ENCODE data around the gene ARHGAP32. TPM values are rescaled to one million over a fixed set of nuclear protein-coding genes. Genes with fewer than 3 reads are reported as not detected.
"Not testable (repeated sequence)": the region's sequence is repeated elsewhere in the genome, so short reads cannot be mapped to it uniquely, and the experiment has no call there.

The ARHGAP32 gene
- total RNA-seq, 1 donor from 2014 or later: 41.4 TPM

GRCh38 chr11:128925250-128925600 is 266.9 kb downstream of the ARHGAP32 start:
- no peaks in the 10 kb centered on the region for H3K9me3 Mint-ChIP-seq
- no peak overlapping the region for H3K4me3 Mint-ChIP-seq
- DNase-seq (ENCODE audit: low spot score in 2 of 2, unreplicated experiment in 2 of 2): no peak
- no peaks in the 10 kb centered on the region for H3K36me3 Mint-ChIP-seq
- H3K27ac Mint-ChIP-seq: no peak overlapping the region
- TF ChIP-seq CTCF (IDR thresholded peaks at IDR 0.05; ENCODE audit: unreplicated experiment): no peak
- H3K4me1 Mint-ChIP-seq: peaks cover 24% of the 10 kb centered on the region
- H3K27me3 Mint-ChIP-seq (ENCODE audit: low read depth): peaks cover 2% of the 10 kb centered on the region

- no peak overlapping the region for H3K27ac Mint-ChIP-seq
- H3K27me3 Mint-ChIP-seq (ENCODE audit: low read depth): peaks cover 2% of the 10 kb centered on the region
- no peaks in the 10 kb centered on the region for H3K36me3 Mint-ChIP-seq
- no peak for DNase-seq (ENCODE audit: low spot score in 2 of 2, unreplicated experiment in 2 of 2)
- no peaks in the 10 kb centered on the region for H3K9me3 Mint-ChIP-seq
- H3K4me1 Mint-ChIP-seq: peaks cover 19% of the 10 kb centered on the region
- TF ChIP-seq CTCF (IDR thresholded peaks at IDR 0.05; ENCODE audit: unreplicated experiment): no peak
- no peak overlapping the region for H3K4me3 Mint-ChIP-seq
These were observed 267.4 kb downstream of the ARHGAP32 start for GRCh38 chr11:128924510-128925249.

GRCh38 chr11:128924104-128924503 is 268.0 kb downstream of the ARHGAP32 start:
- no peak for TF ChIP-seq CTCF (IDR thresholded peaks at IDR 0.05; ENCODE audit: unreplicated experiment)
- Mint-ChIP-seq H3K27me3 (ENCODE audit: low read depth) (peaks cover 2% of the 10 kb centered on the region), H3K27ac (no peak overlapping the region), H3K9me3 (no peaks in the 10 kb centered on the region), H3K4me1 (peaks cover 15% of the 10 kb centered on the region), H3K4me3 (no peak overlapping the region), H3K36me3 (no peaks in the 10 kb centered on the region)
- no peak for DNase-seq (ENCODE audit: low spot score in 2 of 2, unreplicated experiment in 2 of 2)

- Mint-ChIP-seq H3K36me3 (no peaks in the 10 kb centered on the region), H3K4me3 (no peak overlapping the region), H3K27ac (no peak overlapping the region), H3K4me1 (peaks cover 6% of the 10 kb centered on the region), H3K27me3 (ENCODE audit: low read depth) (peaks cover 2% of the 10 kb centered on the region), H3K9me3 (no peaks in the 10 kb centered on the region)
- TF ChIP-seq CTCF (IDR thresholded peaks at IDR 0.05; ENCODE audit: unreplicated experiment): no peak
- DNase-seq (ENCODE audit: low spot score in 2 of 2, unreplicated experiment in 2 of 2): no peak
These were observed 270.3 kb downstream of the ARHGAP32 start for GRCh38 chr11:128921793-128922192.

GRCh38 chr11:128920666-128921065 is 271.5 kb downstream of the ARHGAP32 start:
- Mint-ChIP-seq H3K27ac (no peak overlapping the region), H3K27me3 (ENCODE audit: low read depth) (no peaks in the 10 kb centered on the region), H3K36me3 (no peaks in the 10 kb centered on the region), H3K4me1 (no peaks in the 10 kb centered on the region), H3K4me3 (no peak overlapping the region), H3K9me3 (no peaks in the 10 kb centered on the region)
- no peak for DNase-seq (ENCODE audit: low spot score in 2 of 2, unreplicated experiment in 2 of 2)
- TF ChIP-seq CTCF (IDR thresholded peaks at IDR 0.05; ENCODE audit: unreplicated experiment): no peak

- not testable (repeated sequence) for H3K27ac Mint-ChIP-seq; H3K36me3 Mint-ChIP-seq; H3K27me3 Mint-ChIP-seq (ENCODE audit: low read depth); DNase-seq (ENCODE audit: low spot score in 2 of 2, unreplicated experiment in 2 of 2); H3K4me3 Mint-ChIP-seq; H3K9me3 Mint-ChIP-seq; H3K4me1 Mint-ChIP-seq
These were observed 272.5 kb downstream of the ARHGAP32 start for GRCh38 chr11:128919635-128920034.

Measured in mesothelial cell of epicardium (in vitro differentiated cells).